ENCODE results near the gene SPTB.

The SPTB gene

GRCh38 chr14:64723691-64724577 lies 155.8 kb downstream of the SPTB start:
- DNase-seq = peak in 1 of 2 donors; percentile 35

- no peak for DNase-seq
Observed at GRCh38 chr14:64722842-64723447, 156.8 kb downstream of the SPTB start.

- no peak for DNase-seq
Observed at GRCh38 chr14:64721899-64722298, 157.8 kb downstream of the SPTB start.

- DNase-seq = no peak
Observed at GRCh38 chr14:64721391-64721791, 158.3 kb downstream of the SPTB start.

- DNase-seq = no peak
Observed at GRCh38 chr14:64720131-64720576, 159.6 kb downstream of the SPTB start.

GRCh38 chr14:64719601-64720000 lies 160.1 kb downstream of the SPTB start:
- DNase-seq = no peak

- no peak for DNase-seq
Observed at GRCh38 chr14:64718762-64719161, 160.9 kb downstream of the SPTB start.

GRCh38 chr14:64717870-64718269 lies 161.8 kb downstream of the SPTB start:
- DNase-seq = no peak

- peak; percentile 72 for DNase-seq
Observed at GRCh38 chr14:64715628-64716412, 163.9 kb downstream of the SPTB start.

GRCh38 chr14:64715146-64715627 lies 164.5 kb downstream of the SPTB start:
- DNase-seq = no peak

- no peak for DNase-seq
Observed at GRCh38 chr14:64714432-64715025, 165.2 kb downstream of the SPTB start.

- DNase-seq = no peak
Observed at GRCh38 chr14:64713677-64714076, 166.0 kb downstream of the SPTB start.

- no peak for DNase-seq
Observed at GRCh38 chr14:64711039-64711438, 168.7 kb downstream of the SPTB start.

- DNase-seq = no peak
Observed at GRCh38 chr14:64709126-64709525, 170.6 kb downstream of the SPTB start.

GRCh38 chr14:64708148-64709004 lies 171.3 kb downstream of the SPTB start:
- DNase-seq = peak; percentile 42 to 56

GRCh38 chr14:64707661-64708060 lies 172.0 kb downstream of the SPTB start:
- DNase-seq = no peak

GRCh38 chr14:64706593-64707193 lies 173.0 kb downstream of the SPTB start:
- DNase-seq = peak; percentile 87 to 89

GRCh38 chr14:64706119-64706592 lies 173.6 kb downstream of the SPTB start:
- DNase-seq = peak in 1 of 2 donors; percentile 10

- peak; percentile 25 to 49 for DNase-seq
Observed at GRCh38 chr14:64705381-64706118, 174.2 kb downstream of the SPTB start.

GRCh38 chr14:64704743-64705380 lies 174.8 kb downstream of the SPTB start:
- peak in 1 of 2 donors; percentile 28 for DNase-seq

All from hippocampal formation (tissue), 2 donors.